ENCODE results near the gene ADAM12.

Gene ADAM12

DNA sequence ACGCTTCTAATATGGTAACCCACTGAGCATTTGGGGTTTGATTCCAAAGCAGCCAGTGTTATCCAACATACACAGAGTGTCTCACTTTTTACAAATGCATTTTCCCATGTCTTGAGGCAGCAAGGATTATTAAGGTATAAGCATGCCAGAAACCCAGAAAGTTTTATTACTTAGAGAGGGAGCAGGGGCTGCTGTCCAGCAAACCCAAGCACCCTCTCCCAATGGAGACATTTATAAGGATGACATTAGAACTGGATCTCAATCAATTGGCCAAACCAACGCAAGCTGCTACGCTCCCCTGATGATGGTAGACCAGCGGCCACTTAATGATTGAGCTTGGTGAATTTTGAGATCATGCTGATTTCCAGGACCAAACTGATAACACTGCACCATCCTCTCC, 315.7 kb downstream of the ADAM12 start:
- TF ChIP-seq REST (IDR thresholded peaks at IDR 0.05; ENCODE audit: low read depth), result peak; percentile 14; the same call in 1 of the 2 replicates
- TF ChIP-seq RAD21 (IDR thresholded peaks at IDR 0.05; ENCODE audit: low read depth), result no peak

DNA sequence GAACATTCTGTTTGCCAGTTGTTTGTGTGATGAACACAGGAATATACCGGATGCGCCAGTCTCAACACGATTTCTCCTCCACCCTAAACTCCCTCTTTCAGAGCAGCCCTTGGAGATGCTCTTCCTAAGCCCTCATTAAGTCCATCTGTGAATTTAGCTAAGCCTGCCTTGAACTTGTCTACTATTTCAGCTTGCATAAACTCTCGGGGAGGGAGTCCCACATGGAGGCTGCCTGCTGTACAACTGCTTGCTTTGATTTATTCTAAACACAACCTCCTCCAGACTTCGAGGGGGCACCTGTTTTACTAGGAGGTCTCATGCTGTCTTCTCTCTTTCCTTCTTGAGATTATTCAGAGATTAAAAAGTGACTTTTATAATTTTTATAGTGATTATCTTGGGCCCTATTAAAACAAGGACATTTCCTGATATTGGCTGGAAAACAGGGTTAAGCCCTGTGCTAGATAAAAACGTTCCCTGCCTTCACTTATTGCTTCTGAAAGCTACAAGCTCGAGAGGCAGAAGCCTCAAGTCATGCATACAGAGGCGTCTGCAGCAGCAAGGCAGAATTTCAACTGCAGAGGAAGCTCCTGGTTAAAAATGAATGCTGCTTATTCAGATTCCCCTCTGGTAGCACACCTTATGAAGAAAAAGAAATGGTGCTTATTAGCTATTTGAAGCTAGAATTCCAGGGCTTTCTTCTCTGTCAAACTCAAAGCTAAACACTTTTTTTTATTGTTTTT, 317.6 kb downstream of the ADAM12 start:
- TF ChIP-seq YY1 (IDR thresholded peaks at IDR 0.05; ENCODE audit: low read depth) (no peak), FOXM1 (IDR thresholded peaks at IDR 0.05; ENCODE audit: borderline replicate concordance, low read depth) (no peak), EP300 (IDR thresholded peaks at IDR 0.05; ENCODE audit: borderline replicate concordance) (no peak), ZBTB7A (IDR thresholded peaks at IDR 0.05; ENCODE audit: low read depth) (no peak), TEAD4 (IDR thresholded peaks at IDR 0.05) (no peak), NFIC (IDR thresholded peaks at IDR 0.05) (no peak), CREB1 (IDR thresholded peaks at IDR 0.05; ENCODE audit: low read depth) (no peak), EGR1 (IDR thresholded peaks at IDR 0.05) (no peak), TCF12 (IDR thresholded peaks at IDR 0.05; ENCODE audit: low read depth) (no peak), REST (IDR thresholded peaks at IDR 0.05; ENCODE audit: low read depth) (no peak), CEBPB (IDR thresholded peaks at IDR 0.05) (no peak), RAD21 (IDR thresholded peaks at IDR 0.05; ENCODE audit: low read depth) (no peak)
- TF ChIP-seq, protein P1, sequence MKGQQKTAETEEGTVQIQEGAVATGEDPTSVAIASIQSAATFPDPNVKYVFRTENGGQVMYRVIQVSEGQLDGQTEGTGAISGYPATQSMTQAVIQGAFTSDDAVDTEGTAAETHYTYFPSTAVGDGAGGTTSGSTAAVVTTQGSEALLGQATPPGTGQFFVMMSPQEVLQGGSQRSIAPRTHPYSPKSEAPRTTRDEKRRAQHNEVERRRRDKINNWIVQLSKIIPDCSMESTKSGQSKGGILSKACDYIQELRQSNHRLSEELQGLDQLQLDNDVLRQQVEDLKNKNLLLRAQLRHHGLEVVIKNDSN (IDR thresholded peaks at IDR 0.05), result no peak
- TF ChIP-seq, protein P2, sequence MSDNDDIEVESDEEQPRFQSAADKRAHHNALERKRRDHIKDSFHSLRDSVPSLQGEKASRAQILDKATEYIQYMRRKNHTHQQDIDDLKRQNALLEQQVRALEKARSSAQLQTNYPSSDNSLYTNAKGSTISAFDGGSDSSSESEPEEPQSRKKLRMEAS (IDR thresholded peaks at IDR 0.05), result no peak

GRCh38 chr10:126068322-126068721, 320.0 kb downstream of the ADAM12 start:
- TF ChIP-seq TAF1 (IDR thresholded peaks at IDR 0.05; ENCODE audit: low read depth) (no peak), EP300 (IDR thresholded peaks at IDR 0.05; ENCODE audit: borderline replicate concordance) (no peak), EGR1 (IDR thresholded peaks at IDR 0.05) (no peak), FOXM1 (IDR thresholded peaks at IDR 0.05; ENCODE audit: borderline replicate concordance, low read depth) (no peak), YY1 (IDR thresholded peaks at IDR 0.05; ENCODE audit: low read depth) (no peak), TCF12 (IDR thresholded peaks at IDR 0.05; ENCODE audit: low read depth) (no peak), REST (IDR thresholded peaks at IDR 0.05; ENCODE audit: low read depth) (no peak), CREB1 (IDR thresholded peaks at IDR 0.05; ENCODE audit: low read depth) (no peak), ZBTB7A (IDR thresholded peaks at IDR 0.05; ENCODE audit: low read depth) (no peak), NFIC (IDR thresholded peaks at IDR 0.05) (no peak), CEBPB (IDR thresholded peaks at IDR 0.05) (no peak), RAD21 (IDR thresholded peaks at IDR 0.05; ENCODE audit: low read depth) (no peak)
- TF ChIP-seq, protein P1 (IDR thresholded peaks at IDR 0.05), result no peak

- TF ChIP-seq FOXM1 (IDR thresholded peaks at IDR 0.05; ENCODE audit: borderline replicate concordance, low read depth), result no peak
- TF ChIP-seq CEBPB (IDR thresholded peaks at IDR 0.05), result no peak
- TF ChIP-seq EGR1 (IDR thresholded peaks at IDR 0.05), result no peak
- TF ChIP-seq ZBTB7A (IDR thresholded peaks at IDR 0.05; ENCODE audit: low read depth), result no peak
- no peak for TF ChIP-seq EP300 (IDR thresholded peaks at IDR 0.05; ENCODE audit: borderline replicate concordance)
Measured at GRCh38 chr10:126066456-126066855, 321.8 kb downstream of the ADAM12 start.
